IPS-18c (cell line): Measurements from ENCODE around the gene PEDS1.
A peak's percentile ranks its signal among the peaks of the same experiment; 100 is the strongest.
"Not testable (repeated sequence)": the region's sequence is repeated elsewhere in the genome, so short reads cannot be mapped to it uniquely, and the experiment has no call there.

Experiments used
- H3K4me3 ChIP-seq: 2 replicates; pipeline ENCODE4 v1.7.0; 2013; ENCODE audit warnings: low read depth, mild to moderate bottlenecking, low read length, moderate library complexity; ENCODE audit not compliant: insufficient read depth
- H3K9me3 ChIP-seq: one replicate; pipeline ENCODE4 v1.6.1; 2013; ENCODE audit warnings: mild to moderate bottlenecking, low read length, moderate library complexity; ENCODE audit not compliant: control insufficient read depth, insufficient read depth

The PEDS1 gene

DNA sequence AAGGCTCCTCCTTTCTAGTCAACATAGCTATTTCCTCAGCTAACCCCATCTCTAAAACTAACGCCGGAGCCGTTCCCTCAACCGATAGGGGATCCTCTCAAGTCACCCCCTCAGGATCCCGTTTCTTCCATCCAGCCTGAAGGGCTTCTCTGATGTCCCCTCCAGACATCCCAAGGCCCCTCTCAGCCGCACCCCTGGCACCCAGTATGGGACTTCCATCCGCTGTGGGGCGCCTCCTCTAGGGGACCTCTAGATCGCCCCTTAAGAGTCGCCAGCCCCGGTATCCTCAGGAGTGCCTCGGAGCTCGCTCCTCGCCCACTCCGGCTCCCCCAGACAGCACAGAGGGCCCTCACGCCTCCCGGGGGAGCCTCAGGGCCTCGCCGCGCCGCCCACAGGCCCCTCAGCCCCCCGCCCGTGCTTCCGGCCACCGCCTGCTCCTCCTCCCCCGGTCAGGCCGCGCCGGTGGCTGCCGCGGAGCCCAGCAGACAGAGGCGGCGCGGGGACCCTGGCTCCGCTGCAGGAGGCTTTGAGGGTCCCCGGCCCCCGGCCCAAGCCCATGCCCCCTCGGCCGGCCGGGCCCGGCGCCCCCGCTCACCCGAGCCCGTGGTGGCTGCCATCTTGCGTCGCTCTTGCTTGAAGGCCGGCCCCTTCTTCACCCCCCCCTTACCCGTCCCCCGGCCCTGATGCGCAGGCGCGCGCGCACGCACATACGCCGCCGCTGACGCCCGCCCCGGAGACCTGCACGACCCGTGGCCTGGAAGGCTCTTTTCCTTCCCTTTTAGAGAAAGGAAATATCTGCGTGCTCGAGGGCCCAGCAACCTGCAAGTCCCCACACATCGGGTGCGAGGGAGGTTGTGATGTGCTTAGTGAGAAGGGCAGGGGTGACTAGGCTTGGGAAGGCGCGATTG is 40.8 kb downstream of the PEDS1 start, which contains the start of gene UBE2V1:
Gene UBE2V1 (minus strand): TSS at position 639 of the 908 bp plus-strand sequence. CDS start 22 bp downstream, at position 617.
- H3K9me3 ChIP-seq = no peaks in the 10 kb centered on the region
- peak within 1 kb of the TSS; percentile 95 for H3K4me3 ChIP-seq

DNA sequence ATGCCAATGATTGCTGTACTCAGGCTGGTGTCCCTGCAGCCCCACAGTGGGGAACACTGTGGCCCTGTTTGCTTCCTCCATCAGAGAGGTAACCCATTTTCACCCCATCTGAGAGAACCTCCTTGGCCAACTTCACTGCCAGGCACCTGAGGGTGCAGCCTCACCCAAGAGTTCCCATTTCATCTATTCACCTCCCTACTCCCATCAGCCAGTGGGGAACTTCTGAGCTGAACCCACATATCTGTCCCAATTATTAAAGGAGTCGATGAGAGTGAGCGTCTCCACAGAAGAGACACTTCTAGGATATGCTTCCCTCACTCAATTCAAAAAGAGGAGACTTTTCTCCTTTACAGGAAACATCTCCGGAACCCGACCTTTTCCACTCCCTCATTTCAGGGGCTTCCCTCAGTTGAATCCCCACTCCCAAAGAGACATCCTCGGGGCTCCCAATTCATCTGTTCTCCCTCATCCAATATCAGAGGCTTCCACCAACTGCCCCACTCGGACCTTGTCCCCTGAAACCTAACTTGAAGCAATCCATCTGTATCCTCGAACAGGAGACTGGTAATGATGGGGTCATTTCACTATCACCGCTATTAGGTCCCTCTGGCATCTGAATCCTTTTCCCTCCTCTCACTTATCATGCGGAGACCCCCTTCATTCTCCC is 41.6 kb downstream of the PEDS1 start:
- H3K9me3 ChIP-seq = no peaks in the 10 kb centered on the region
- H3K4me3 ChIP-seq = peak overlapping the region; percentile 95

DNA sequence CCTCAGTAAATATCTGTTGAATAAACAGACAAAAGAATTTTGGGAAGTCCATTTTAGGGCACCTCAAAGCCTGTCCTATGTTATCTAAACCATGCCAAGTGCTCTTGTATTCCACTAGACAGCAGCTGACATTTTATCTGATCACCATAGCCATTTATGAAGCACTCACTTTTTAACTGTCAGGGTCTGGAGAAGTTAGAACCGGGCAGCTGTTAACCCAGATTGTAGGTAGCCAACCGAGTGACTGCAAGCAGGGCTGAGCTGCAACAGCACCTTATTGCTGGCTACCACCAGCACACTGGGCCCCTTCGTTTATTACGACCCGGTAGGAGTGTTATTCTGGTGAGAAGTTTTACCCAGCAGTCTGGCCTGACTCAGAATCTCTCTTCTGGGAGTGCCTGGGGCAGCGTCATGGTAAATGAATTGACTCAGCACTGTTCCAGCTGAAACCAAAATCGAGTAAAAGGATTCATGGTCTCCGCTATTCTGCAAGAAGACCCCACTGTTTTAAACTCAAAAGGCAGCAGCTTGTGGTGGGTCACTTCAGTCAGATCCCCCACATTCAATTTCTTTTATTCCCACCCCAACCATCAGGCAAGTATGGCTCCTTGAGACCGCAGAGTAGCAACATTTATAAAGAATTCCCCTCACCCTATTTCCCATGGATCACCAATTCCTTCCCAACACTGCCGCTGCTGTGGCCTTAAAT is 42.2 kb downstream of the PEDS1 start:
- Histone ChIP-seq H3K4me3 (peak overlapping the region; percentile 95), H3K9me3 (no peaks in the 10 kb centered on the region)

- no peak overlapping the region for H3K4me3 ChIP-seq
Measured at GRCh38 chr20:50110141-50111047, 43.1 kb downstream of the PEDS1 start.

GRCh38 chr20:50108556-50109235 is 44.8 kb downstream of the PEDS1 start:
- Histone ChIP-seq H3K9me3 (no peaks in the 10 kb centered on the region), H3K4me3 (no peak overlapping the region)

More at GRCh38 chr20:50110141-50111047, 43.1 kb downstream of the PEDS1 start:
- no peaks in the 10 kb centered on the region for H3K9me3 ChIP-seq

DNA sequence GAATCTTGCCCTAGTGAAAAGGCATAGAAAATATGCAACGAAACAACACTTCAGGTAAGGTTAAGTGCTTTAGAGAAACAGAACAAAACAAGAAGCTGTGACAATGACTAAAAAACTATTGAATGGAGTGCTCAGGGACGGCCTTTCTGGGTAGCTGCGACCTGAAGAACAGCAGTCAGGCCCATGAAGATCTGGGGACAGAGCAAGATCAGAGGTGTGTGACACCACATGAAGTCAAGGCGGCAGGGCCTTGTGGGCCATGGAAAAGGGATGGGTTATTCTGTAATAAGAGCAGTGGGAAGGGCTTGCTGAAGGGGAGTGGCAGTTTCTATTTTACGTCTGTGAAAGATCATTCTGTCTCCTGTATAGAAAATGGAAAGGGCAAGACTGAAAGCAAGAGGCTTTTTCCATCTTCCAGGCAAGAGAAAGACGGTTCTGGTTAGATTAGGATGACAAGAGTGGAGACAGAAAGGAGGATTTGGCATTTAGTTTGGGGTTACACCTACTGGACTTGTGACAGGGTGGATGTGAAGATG is 45.7 kb downstream of the PEDS1 start:
- H3K4me3 ChIP-seq = no peak overlapping the region
- no peaks in the 10 kb centered on the region for H3K9me3 ChIP-seq

DNA sequence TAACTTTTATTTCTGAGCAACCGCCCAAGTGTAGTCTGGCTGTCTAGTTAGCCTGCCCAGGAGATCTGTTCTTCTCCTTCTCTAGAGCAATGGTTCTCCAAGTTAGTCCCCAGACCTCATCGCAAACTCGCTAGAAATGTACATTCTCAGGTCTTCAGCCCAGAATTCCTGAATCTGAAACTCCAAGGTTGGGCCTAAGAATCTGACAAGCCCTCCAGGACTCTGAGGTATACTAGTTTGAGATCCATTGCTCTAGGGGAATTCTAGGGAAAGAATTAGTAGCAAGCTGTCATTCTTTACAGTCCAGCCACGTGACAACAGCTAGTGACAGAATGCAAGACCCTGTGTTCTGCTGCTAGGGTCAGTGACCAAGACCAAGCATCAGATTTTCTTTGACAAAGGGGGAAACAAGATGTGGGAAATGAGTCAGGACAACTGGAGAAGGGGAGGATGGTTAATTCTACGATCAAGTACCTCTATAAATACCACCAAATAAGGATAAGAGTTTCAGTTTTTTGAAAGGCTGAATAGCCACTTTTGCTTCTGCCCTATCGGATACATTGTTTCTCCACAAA is 46.4 kb downstream of the PEDS1 start:
- Histone ChIP-seq H3K9me3 (no peaks in the 10 kb centered on the region), H3K4me3 (no peak overlapping the region)

DNA sequence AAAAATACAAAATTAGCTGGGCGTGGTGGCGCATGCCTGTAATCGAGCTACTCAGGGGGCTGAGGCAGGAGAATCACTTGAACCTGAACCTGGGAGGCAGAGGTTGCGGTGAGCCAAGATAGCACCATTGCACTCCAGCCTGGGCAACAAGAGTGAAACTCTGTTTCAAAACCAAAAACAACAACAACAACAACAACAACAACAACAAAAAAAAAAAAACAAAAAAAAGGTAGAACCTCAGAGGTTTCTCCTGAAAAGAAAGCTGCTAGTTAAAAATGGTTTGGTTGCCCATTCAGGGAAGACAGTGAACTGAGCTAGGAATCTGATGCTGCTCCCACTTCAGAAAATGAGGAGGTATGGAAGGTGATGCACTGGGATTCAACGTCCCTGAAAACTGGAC is 46.9 kb downstream of the PEDS1 start:
- H3K9me3 ChIP-seq, H3K4me3 ChIP-seq: not testable (repeated sequence)
